Right lobe of liver (tissue), 6 donors: ENCODE data around the gene MAML3. TPM values are rescaled to one million over a fixed set of nuclear protein-coding genes. Genes with fewer than 3 reads are reported as not detected.

Source experiments
- ATAC-seq, 4 donors: fragments of 200-7000 bp; cut with Tn5 transposase; one replicate each; pipeline ENCODE4 v1.9.1; 2020; ENCODE audit warnings: mild to moderate bottlenecking in 4 of 4, moderate library complexity in 4 of 4
- DNase-seq, 3 donors: peaks; one replicate each; pipeline ENCODE4 v3.0.0-alpha.2; 2020
- H3K27ac ChIP-seq, 3 donors: fragments of 200-600 bp; one replicate each; pipeline ENCODE4 v1.8.0; 2022
- H3K27me3 ChIP-seq, 2 donors: fragments of 200-600 bp; one replicate each; pipeline ENCODE4 v1.8.0; 2022
- H3K36me3 ChIP-seq, 4 donors: fragments of 200-600 bp; sonication (generic) in 1 of 4; one replicate each; pipeline versions ENCODE4 v1.5.1 to v1.8.0; 2017 to 2022; ENCODE audit warnings: control low read depth in 1 of 4
- H3K4me1 ChIP-seq, 4 donors: fragments of 200-600 bp; sonication (generic) in 1 of 4; one replicate each; pipeline versions ENCODE4 v1.5.1 to v1.8.0; 2017 to 2022; ENCODE audit warnings: control low read depth in 1 of 4
- H3K4me3 ChIP-seq, 3 donors: fragments of 200-600 bp; one replicate each; pipeline ENCODE4 v1.8.0; 2022
- H3K9me3 ChIP-seq, 4 donors: fragments of 200-600 bp; sonication (generic) in 1 of 4; one replicate each; pipeline versions ENCODE4 v1.5.1 to v1.8.0; 2017 to 2022; ENCODE audit warnings: control low read depth in 1 of 4
- CTCF ChIP-seq, 4 donors: fragments of 200-600 bp in 3 of 4; fragments of 450-650 bp in 1 of 4; IDR thresholded peaks; one replicate each; pipeline versions ENCODE4 v1.5.1 to v1.8.0; 2016 to 2022; ENCODE audit warnings: antibody characterized with exemption in 4 of 4, mild to moderate bottlenecking in 2 of 4
- POLR2A ChIP-seq: fragments of 450-650 bp; IDR thresholded peaks from one replicate; pipeline ENCODE4 v1.6.1; 2017; ENCODE audit warnings: antibody characterized with exemption, mild to moderate bottlenecking
- WGBS: methylation state at CpG from one replicate; pipeline ENCODE4 v1.1.6; 2018; ENCODE audit warnings: low coverage, low lambda C conversion rate; ENCODE audit not compliant: insufficient coverage; ENCODE audit errors: missing lambda C conversion rate; 5-methylcytosine and 5-hydroxymethylcytosine counted together
- intact Hi-C, 2 donors: fragments of 100-400 bp; cut with DNase I; formaldehyde crosslinking; loops; one replicate each; pipeline versions ENCODE4 v1.11.2 to v1.14.1; 2022
- total RNA-seq, 6 experiments: library from RNA; depleted of rRNA in 2 of 6; stranded (reverse); fragments of >200 nt in 2 of 6; fragmentation: NEBNext Ultra II Directional in 3 of 6; extraction: Animal tissue kit (Norgen Biotek cat#: 25700) in 3 of 6; gene quantifications; one replicate each; pipeline versions ENCODE4 v1.1.0 to v1.2.4, GENCODE V29; 2016 to 2023
- donor health status: DM: no; HTN: yes; CAD: no.
- donor health status: DM: no; HTN: no; CAD: no.
- donor health status: DM: no; HTN: no; CAD: no.
- donor health status: DM: no; HTN: yes; CAD: no.
- donor health status: DM: no; HTN: yes; CAD: no.

Gene MAML3
- total RNA-seq, 6 experiments from 2014 or later: 2.6 to 7.8 (median 5.0) TPM

GRCh38 chr4:140116442-140117104, 37.4 kb downstream of the MAML3 start:
- DNase-seq (no peak), ATAC-seq (peak in 1 of 4 donors; percentile 12)
- no peak overlapping the region for H3K4me3 ChIP-seq
- H3K4me1 ChIP-seq: peaks cover 0 to 15% (median 6%) of the 10 kb centered on the region in 4 donors
- H3K9me3 ChIP-seq: no peaks in the 10 kb centered on the region
- intact Hi-C loops: no loop called here
- no peak overlapping the region for H3K27ac ChIP-seq
- no peaks in the 10 kb centered on the region for H3K27me3 ChIP-seq
- H3K36me3 ChIP-seq: no peaks in the 10 kb centered on the region
- TF ChIP-seq POLR2A: no peak
- WGBS: 70% methylated on average over 4 of the region's 4 CpGs

- peaks cover 0 to 18% (median 6%) of the 10 kb centered on the region in 4 donors for H3K4me1 ChIP-seq
- H3K27ac ChIP-seq: no peak overlapping the region
- DNase-seq (no peak), ATAC-seq (no peak)
- H3K27me3 ChIP-seq: no peaks in the 10 kb centered on the region
- H3K4me3 ChIP-seq: no peak overlapping the region
- TF ChIP-seq POLR2A (no peak), CTCF (IDR thresholded peaks at IDR 0.05) (no peak)
- intact Hi-C loops: no loop called here
- no peaks in the 10 kb centered on the region for H3K36me3 ChIP-seq
- H3K9me3 ChIP-seq: no peaks in the 10 kb centered on the region
Observed at GRCh38 chr4:140115140-140115539, 38.8 kb downstream of the MAML3 start.

- Histone ChIP-seq H3K36me3 (no peaks in the 10 kb centered on the region), H3K27ac (peak overlapping the region in 1 of 3 donors; percentile 63), H3K27me3 (no peaks in the 10 kb centered on the region), H3K4me1 (peaks cover 0 to 18% (median 6%) of the 10 kb centered on the region in 4 donors), H3K4me3 (no peak overlapping the region), H3K9me3 (no peaks in the 10 kb centered on the region)
- peak in 1 of 3 donors; percentile 65 for DNase-seq
- 38% methylated on average over 1 of the region's 2 CpGs for WGBS
- intact Hi-C loops: no loop called here
- ATAC-seq: peak; percentile 94 to 98 (median 96)
- TF ChIP-seq POLR2A: no peak
- no peak for TF ChIP-seq CTCF (IDR thresholded peaks at IDR 0.05)
Observed at GRCh38 chr4:140113653-140114052, 40.3 kb downstream of the MAML3 start.

GRCh38 chr4:140112576-140112975, 41.4 kb downstream of the MAML3 start:
- no peaks in the 10 kb centered on the region for H3K27me3 ChIP-seq
- WGBS: 95% methylated on average over 2 of the region's 2 CpGs
- no peaks in the 10 kb centered on the region for H3K9me3 ChIP-seq
- no peak overlapping the region for H3K27ac ChIP-seq
- H3K4me1 ChIP-seq: peaks cover 0 to 18% (median 6%) of the 10 kb centered on the region in 4 donors
- ATAC-seq (no peak), DNase-seq (no peak)
- no peak overlapping the region for H3K4me3 ChIP-seq
- intact Hi-C loops: no loop called here
- no peaks in the 10 kb centered on the region for H3K36me3 ChIP-seq
- TF ChIP-seq POLR2A (no peak), CTCF (IDR thresholded peaks at IDR 0.05) (no peak)

GRCh38 chr4:140111256-140111655, 42.7 kb downstream of the MAML3 start:
- Histone ChIP-seq H3K27me3 (no peaks in the 10 kb centered on the region), H3K9me3 (no peaks in the 10 kb centered on the region), H3K4me3 (no peak overlapping the region), H3K36me3 (no peaks in the 10 kb centered on the region), H3K27ac (no peak overlapping the region), H3K4me1 (peaks cover 0 to 26% (median 8%) of the 10 kb centered on the region in 4 donors)
- TF ChIP-seq CTCF (IDR thresholded peaks at IDR 0.05): no peak
- TF ChIP-seq POLR2A: no peak
- intact Hi-C loops: no loop called here
- DNase-seq (no peak), ATAC-seq (no peak)
- 100% methylated on average over 1 of the region's 1 CpG for WGBS
